Stimulated activated naive CD8-positive, alpha-beta T cell treated with anti-CD3 and anti-CD28 coated beads, Interleukin-15, Interleukin-2, amounts not matched to agents 100 ng/mL and 50 ng/mL, for 24 hours (primary cell): ENCODE measurements around the gene FADS3.

Source experiments
- H3K27ac Mint-ChIP-seq: one replicate; pipeline ENCODE4 v1.8.0; 2021; ENCODE audit warnings: mild to moderate bottlenecking, mixed read lengths
- H3K27me3 Mint-ChIP-seq: one replicate; pipeline ENCODE4 v1.8.0; 2021; ENCODE audit warnings: mixed read lengths
- H3K36me3 Mint-ChIP-seq: one replicate; pipeline ENCODE4 v1.8.0; 2021; ENCODE audit warnings: low read depth, mixed read lengths
- H3K4me1 Mint-ChIP-seq: one replicate; pipeline ENCODE4 v1.8.0; 2021; ENCODE audit warnings: low read depth, mixed read lengths
- H3K4me3 Mint-ChIP-seq: one replicate; pipeline ENCODE4 v1.8.0; 2021; ENCODE audit warnings: mild to moderate bottlenecking, mixed read lengths
- H3K9me3 Mint-ChIP-seq: one replicate; pipeline ENCODE4 v1.8.0; 2021; ENCODE audit warnings: mixed read lengths

Gene FADS3

DNA sequence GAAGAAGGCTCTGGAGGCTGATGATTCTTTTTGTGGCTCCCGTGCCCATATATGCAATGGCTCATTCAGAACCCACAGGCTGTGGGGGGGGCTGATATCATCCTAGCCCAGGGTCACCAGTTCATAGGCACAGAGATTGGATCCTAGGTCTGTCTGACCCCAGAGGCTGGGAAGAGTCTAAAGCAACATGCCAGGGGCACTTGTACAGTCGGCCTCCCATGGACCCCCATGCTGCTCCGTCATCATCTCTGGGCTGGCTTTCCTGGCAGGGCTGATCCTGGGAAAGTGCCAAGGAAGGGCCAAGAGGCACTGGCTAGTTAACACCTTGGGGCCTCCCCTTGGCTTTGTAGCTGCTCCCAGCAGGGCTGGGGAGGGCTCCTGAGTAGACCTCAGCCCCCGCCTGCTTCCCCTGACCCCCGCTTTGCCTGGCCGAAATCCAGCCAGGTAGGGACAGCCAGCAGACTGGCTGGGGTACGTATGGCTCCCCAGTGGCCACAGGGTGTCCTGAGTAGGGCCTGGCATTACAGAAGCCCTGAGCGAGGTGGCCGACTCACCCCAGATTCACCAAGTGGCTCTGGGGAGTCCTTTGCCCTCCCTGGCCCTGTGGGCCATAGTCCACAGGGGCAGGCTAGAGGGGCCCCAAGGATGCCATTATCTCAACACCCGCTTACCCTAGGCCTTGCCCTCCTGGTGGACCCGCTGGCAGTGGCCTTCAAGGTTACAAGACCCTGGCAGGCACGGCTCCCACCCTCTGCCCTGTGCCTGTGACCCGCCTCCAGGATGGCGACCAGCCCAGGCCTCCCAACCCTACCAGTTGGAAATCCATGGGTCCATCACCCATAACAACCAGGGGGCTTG is 22.5 kb downstream of the FADS3 start:
- H3K36me3 Mint-ChIP-seq, result no peaks in the 10 kb centered on the region

DNA sequence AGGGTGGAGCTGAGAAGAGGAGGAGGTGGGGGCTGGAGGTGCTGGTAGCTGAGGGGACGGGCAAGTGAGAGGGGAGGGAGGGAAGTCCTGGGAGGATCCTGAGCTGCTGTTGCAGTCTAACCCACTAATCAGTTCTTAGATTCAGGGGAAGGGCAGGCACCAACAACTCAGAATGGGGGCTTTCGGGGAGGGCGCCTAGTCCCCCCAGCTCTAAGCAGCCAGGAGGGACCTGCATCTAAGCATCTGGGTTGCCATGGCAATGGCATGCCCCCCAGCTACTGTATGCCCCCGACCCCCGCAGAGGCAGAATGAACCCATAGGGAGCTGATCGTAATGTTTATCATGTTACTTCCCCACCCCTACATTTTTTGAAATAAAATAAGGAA is 24.4 kb downstream of the FADS3 start:
- no peaks in the 10 kb centered on the region for H3K9me3 Mint-ChIP-seq
- H3K36me3 Mint-ChIP-seq, result no peaks in the 10 kb centered on the region
- H3K4me3 Mint-ChIP-seq, result no peak overlapping the region
- H3K27me3 Mint-ChIP-seq, result no peaks in the 10 kb centered on the region
- H3K4me1 Mint-ChIP-seq, result peaks cover 3% of the 10 kb centered on the region
- H3K27ac Mint-ChIP-seq, result no peak overlapping the region

More for the DNA sequence above, 22.5 kb downstream of the FADS3 start:
- no peaks in the 10 kb centered on the region for H3K9me3 Mint-ChIP-seq
- H3K4me3 Mint-ChIP-seq, result no peak overlapping the region
- no peak overlapping the region for H3K27ac Mint-ChIP-seq
- no peaks in the 10 kb centered on the region for H3K27me3 Mint-ChIP-seq
- H3K4me1 Mint-ChIP-seq, result peaks cover 3% of the 10 kb centered on the region

DNA sequence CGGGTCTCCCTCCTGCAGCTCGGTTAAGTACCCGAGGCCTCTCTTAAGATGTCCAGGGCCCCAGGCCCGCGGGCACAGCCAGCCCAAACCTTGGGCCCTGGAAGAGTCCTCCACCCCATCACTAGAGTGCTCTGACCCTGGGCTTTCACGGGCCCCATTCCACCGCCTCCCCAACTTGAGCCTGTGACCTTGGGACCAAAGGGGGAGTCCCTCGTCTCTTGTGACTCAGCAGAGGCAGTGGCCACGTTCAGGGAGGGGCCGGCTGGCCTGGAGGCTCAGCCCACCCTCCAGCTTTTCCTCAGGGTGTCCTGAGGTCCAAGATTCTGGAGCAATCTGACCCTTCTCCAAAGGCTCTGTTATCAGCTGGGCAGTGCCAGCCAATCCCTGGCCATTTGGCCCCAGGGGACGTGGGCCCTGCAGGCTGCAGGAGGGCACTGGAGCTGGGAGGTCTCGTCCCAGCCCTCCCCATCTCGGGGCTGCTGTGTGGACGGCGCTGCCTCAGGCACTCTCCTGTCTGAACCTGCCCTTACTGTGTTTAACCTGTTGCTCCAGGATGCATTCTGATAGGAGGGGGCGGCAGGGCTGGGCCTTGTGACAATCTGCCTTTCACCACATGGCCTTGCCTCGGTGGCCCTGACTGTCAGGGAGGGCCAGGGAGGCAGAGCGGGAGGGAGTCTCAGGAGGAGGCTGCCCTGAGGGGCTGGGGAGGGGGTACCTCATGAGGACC is 25.0 kb downstream of the FADS3 start:
- H3K4me1 Mint-ChIP-seq, result peaks cover 3% of the 10 kb centered on the region
- no peak overlapping the region for H3K27ac Mint-ChIP-seq

DNA sequence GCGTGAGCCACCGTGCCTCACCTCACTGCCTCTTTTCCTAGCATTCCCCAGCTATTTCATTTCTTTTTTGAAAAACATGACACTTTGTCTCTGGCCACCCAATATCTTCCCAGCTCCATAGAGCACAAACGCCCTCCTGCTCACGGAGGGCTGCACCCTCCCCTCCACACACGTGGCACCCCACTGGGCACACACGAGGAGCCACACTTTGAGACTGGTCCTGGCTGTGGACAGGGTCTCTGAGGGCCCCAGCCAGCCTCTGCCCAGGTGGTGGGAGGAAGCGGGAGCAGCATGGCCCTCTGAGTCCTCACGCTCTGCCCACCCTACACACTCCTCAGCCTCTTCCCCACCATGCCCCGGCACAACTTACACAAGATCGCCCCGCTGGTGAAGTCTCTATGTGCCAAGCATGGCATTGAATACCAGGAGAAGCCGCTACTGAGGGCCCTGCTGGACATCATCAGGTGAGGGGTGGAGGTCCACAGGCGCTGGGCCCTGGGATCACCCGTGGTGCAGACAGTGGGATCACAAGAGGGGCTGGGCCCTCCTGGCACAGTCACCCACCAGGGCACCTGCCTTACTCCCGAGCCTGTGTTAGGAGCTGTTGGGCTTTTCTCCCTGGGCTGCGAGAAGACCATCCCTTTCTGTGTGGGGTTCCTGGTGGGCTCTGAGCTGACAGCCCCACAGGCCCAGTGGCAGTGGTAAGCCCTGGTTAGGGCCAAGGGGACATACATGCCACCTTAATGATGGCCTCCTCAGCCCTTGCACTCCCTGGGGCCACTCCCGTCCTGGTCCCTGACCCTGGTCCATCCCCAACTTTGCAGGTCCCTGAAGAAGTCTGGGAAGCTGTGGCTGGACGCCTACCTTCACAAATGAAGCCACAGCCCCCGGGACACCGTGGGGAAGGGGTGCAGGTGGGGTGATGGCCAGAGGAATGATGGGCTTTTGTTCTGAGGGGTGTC is 26.2 kb downstream of the FADS3 start:
- no peaks in the 10 kb centered on the region for H3K27me3 Mint-ChIP-seq
- H3K4me3 Mint-ChIP-seq, result no peak overlapping the region
- H3K27ac Mint-ChIP-seq, result no peak overlapping the region
- H3K36me3 Mint-ChIP-seq, result no peaks in the 10 kb centered on the region
- no peaks in the 10 kb centered on the region for H3K4me1 Mint-ChIP-seq
- H3K9me3 Mint-ChIP-seq, result no peaks in the 10 kb centered on the region

More for the DNA sequence above, 25.0 kb downstream of the FADS3 start:
- Mint-ChIP-seq H3K4me3 (no peak overlapping the region), H3K36me3 (no peaks in the 10 kb centered on the region), H3K9me3 (no peaks in the 10 kb centered on the region), H3K27me3 (no peaks in the 10 kb centered on the region)

DNA sequence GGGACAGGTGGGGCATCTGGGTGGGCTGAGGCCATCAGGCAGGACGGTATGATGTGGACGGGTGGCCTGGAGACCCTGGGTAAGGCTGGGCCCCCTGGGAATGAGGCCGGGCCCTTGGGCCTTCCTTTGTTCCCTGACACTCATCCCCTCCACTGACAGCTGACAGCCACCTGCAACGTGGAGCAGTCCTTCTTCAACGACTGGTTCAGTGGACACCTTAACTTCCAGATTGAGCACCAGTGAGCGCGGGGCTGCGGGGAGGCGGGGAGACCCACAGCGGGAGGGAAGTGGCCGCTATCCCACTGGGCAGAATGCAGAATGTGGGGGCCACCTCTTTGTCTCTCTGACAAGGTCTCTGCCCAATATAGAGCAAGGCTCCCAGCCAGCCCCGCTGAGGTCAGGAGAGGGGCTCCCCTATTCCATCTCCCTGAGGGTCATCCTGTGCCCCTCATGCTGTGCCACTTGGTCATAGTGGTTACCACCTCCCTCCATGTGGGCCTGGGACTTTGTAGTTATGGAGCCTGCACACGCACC is 27.7 kb downstream of the FADS3 start:
- H3K4me1 Mint-ChIP-seq, result no peaks in the 10 kb centered on the region
- no peaks in the 10 kb centered on the region for H3K36me3 Mint-ChIP-seq
- no peak overlapping the region for H3K4me3 Mint-ChIP-seq
- H3K27me3 Mint-ChIP-seq, result no peaks in the 10 kb centered on the region
- no peaks in the 10 kb centered on the region for H3K9me3 Mint-ChIP-seq
- H3K27ac Mint-ChIP-seq, result no peak overlapping the region

DNA sequence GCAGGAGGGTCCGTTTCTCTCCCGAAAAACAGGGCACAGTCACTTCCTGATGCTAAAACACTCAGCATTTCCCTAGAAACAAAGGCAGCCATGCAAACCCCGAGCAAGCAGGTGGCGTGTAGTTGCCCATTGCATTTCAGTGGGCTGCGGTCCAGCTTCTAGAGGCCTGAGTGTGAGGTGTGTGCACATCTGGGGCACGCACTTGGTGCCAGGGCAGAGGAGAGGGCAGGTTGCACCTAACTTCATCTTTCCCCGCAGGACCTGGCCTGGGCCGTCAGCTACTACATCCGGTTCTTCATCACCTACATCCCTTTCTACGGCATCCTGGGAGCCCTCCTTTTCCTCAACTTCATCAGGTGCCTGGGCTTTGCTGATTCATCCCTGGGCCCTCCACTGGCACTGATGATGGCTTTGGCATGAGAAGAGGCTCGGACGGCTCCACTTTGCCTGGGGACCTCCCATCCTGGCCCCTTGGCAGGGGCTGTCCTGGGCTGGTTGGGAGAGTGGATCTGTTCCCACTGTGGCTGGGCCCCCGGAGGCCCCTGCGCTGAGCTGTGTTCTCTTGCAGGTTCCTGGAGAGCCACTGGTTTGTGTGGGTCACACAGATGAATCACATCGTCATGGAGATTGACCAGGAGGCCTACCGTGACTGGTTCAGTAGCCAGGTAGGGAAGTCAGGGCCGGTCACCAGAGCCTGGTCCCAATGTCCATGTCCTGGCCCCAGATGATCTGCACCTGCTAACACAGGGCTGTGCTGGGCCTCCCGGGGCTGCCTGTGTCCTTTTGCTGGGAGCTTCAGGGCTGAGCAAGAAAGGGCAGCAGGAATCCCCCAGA is 28.4 kb downstream of the FADS3 start:
- Mint-ChIP-seq H3K36me3 (no peaks in the 10 kb centered on the region), H3K4me1 (no peaks in the 10 kb centered on the region), H3K27ac (no peak overlapping the region), H3K9me3 (no peaks in the 10 kb centered on the region), H3K27me3 (no peaks in the 10 kb centered on the region), H3K4me3 (no peak overlapping the region)

DNA sequence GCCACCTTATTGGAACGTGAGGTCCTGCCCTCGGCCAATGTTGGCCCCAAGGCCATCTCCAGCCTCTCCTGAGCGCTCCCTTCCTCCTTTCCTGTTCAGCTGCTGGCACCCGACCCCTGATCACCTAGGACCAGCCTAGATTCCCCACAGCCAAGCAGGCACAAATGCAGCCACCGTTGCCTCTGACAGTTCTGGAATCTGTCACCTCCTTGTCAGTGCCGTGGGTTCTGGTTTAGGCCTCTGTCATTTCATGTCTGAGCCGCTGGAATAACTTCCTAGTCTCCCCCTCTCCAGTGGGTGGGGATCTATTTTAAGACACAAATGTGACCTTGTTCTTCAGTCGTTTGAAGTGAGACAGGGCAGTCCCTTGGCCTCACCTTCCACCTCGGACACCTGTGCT is 29.7 kb downstream of the FADS3 start:
- H3K27ac Mint-ChIP-seq, result no peak overlapping the region
- H3K4me3 Mint-ChIP-seq, result no peak overlapping the region
- no peaks in the 10 kb centered on the region for H3K27me3 Mint-ChIP-seq
- H3K4me1 Mint-ChIP-seq, result no peaks in the 10 kb centered on the region
- no peaks in the 10 kb centered on the region for H3K9me3 Mint-ChIP-seq
- H3K36me3 Mint-ChIP-seq, result no peaks in the 10 kb centered on the region

DNA sequence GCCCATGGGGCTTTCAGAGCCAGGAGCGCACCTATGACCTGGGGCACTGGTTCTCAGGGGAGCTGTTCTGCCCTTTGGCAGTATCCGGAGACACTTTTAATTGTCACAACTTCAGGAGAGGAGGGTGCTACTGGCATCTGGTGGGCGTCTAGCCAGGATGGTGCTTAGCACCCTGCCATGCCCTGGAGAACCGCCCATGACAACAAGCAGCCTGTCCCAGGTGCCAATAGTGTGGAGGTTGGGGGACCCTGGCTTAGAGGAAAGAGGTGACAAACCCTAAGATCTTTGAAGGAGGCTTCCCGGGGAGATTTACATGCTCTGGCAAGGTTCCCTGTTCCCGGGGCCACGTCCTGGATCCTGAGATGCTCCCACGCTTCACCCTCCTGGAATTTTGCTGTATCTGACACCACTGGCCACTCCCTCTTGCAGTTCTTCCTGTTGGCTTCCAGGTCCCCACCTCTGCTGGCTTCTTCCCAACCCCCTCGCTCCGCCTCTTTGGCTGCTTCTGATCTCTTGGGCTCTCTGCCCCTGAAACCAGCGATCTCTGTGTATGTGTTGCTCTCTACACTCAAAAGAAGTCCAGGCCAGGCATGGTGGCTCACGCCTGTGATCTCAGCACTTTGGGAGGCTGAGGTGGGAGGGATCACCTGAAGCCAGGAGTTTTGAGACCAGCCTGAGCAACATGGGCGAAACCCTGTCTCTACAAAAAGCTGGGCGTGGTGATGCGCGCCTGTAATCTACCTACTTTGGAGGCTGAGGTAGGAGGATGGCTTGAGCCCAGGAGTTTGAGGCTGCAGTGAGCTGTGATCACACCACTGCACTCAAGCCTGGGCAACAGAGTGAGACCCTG is 31.1 kb downstream of the FADS3 start:
- no peaks in the 10 kb centered on the region for H3K4me1 Mint-ChIP-seq
- no peak overlapping the region for H3K27ac Mint-ChIP-seq
- no peaks in the 10 kb centered on the region for H3K36me3 Mint-ChIP-seq
- no peak overlapping the region for H3K4me3 Mint-ChIP-seq
- no peaks in the 10 kb centered on the region for H3K9me3 Mint-ChIP-seq
- H3K27me3 Mint-ChIP-seq, result no peaks in the 10 kb centered on the region

DNA sequence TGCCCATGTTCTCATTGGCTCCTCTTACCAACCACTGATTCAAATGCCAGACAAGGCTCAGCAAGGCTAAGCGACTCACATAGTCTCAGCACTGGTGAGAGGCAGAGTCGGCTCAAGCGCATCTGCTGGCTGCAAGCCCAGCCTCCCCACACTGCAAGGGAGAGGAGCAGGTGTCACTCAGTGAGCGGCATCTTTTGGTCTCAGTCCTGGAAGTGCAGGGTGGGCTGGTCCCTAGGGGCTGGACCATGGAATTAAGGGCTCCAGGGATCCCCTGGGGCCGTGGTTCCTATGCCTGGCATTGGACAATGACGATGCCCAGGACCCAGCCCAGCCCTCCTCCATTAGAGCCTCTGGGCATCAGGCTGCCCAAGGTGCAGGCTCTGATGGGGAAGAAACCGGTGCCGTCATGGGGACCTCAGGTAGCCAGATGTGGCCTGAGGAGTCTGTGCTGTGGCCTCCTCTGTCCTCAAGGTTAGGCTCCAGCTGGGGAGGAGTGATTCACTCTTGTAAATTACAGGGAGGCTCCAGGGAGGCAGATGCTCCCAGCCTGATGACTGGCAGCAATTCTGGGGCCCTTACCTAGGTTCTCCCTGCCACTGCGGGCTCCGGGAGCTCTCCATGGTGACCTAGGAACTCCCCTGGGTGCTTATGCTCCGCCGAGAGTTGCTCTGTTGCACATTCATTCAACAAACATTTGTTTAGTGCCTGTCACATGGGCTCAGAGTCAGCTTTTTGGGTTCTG is 35.2 kb downstream of the FADS3 start:
- Mint-ChIP-seq H3K27me3 (no peaks in the 10 kb centered on the region), H3K4me1 (no peaks in the 10 kb centered on the region), H3K4me3 (no peak overlapping the region), H3K36me3 (no peaks in the 10 kb centered on the region), H3K9me3 (no peaks in the 10 kb centered on the region), H3K27ac (no peak overlapping the region)

DNA sequence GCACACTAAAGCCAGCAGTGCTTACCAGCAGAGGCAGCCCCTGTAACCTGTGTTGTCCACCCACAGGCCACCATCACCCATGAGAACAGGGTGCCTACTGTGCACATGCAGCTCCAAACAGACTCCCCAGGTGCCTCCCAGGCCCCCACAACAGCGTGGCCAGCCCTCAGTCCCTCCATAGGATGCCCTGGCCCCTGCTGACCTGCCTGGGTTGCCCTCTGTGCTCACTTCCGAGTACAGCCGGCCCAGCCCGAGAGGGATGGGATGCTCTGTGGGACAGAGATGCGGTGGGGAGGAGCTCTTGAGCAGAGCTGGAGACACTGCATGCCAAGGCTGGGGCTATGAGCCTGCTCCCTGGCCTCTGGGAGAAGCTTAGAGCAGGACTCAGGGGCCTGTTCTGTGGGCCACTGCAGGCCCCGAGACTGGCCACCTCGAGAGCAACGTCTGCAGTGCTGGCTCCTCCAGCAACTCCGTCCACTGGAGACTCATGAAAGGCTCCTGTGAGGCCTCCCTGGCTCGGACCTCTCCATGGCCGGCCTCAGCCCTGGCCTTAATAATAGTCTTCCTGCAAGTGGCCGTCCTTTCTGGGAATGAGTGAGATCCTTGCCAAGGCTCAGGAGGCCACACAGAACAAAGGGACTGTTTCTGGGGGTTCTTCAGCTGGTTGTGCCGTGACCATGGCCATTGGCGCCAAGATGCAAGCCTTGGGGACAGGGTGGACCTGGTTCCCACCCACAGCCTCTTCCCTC is 36.2 kb downstream of the FADS3 start:
- no peaks in the 10 kb centered on the region for H3K9me3 Mint-ChIP-seq
- no peaks in the 10 kb centered on the region for H3K27me3 Mint-ChIP-seq
- H3K36me3 Mint-ChIP-seq, result no peaks in the 10 kb centered on the region

DNA sequence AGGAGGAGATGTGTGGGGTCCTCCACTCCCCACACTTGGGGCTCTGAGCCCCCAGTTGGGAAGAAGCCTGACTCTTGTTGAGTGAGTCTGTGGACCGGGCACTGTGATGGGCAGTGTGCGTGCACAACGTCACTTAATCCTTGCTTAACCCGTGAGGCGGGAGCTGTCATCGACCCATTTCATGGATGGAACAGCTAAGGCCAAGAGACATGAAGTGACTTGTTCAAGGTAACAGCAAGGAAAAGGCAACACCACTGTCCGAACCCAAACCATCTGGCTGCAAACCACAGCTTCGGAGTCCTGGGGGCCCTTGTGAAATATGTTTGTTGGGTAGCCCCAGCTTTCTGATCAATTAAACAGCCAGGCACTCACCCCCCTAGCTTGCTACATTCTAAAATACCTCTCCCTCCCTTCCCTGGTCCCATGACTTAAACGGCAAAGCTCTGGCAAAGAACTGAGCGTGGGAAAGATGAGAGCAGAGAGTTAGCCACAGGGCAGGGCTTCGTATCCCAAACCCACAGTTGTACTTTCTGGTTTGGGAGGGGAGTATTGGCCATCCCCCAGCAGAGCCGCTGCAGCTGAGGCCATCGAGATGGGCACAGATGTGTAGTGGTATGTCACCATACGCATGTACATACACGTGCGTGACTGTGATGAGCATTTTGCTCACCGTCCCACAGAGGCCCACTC is 37.0 kb downstream of the FADS3 start:
- Mint-ChIP-seq H3K36me3 (no peaks in the 10 kb centered on the region), H3K4me1 (no peaks in the 10 kb centered on the region), H3K27ac (no peak overlapping the region), H3K4me3 (no peak overlapping the region), H3K9me3 (no peaks in the 10 kb centered on the region), H3K27me3 (no peaks in the 10 kb centered on the region)

More for the DNA sequence above, 36.2 kb downstream of the FADS3 start:
- no peak overlapping the region for H3K27ac Mint-ChIP-seq
- no peak overlapping the region for H3K4me3 Mint-ChIP-seq
- no peaks in the 10 kb centered on the region for H3K4me1 Mint-ChIP-seq

DNA sequence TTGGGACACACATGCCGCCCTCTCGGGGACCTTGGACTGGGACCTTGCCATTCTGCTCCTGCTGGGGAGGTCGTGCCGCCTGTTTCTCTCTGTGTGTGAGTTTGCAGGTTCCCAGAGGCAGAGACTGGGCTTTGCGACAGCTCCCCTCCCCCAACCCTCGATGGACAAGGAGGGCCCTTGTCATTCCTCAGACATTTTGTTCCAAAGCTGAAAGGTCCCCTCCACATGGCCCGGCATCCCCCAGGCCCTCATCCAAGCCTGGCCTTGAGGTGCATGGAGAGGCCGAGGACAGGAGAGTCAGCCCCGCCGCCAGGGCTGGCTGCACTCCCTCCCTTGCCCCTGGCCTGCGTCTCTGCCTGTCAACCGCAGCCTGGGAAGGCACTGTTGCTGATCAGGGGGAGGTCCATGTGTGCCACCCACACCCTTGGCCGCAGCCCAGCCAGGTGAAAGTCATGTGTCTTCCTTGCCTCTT is 37.6 kb downstream of the FADS3 start:
- H3K4me1 Mint-ChIP-seq, result no peaks in the 10 kb centered on the region
- no peaks in the 10 kb centered on the region for H3K36me3 Mint-ChIP-seq
- H3K9me3 Mint-ChIP-seq, result no peaks in the 10 kb centered on the region
- H3K27ac Mint-ChIP-seq, result no peak overlapping the region
- H3K4me3 Mint-ChIP-seq, result no peak overlapping the region
- no peaks in the 10 kb centered on the region for H3K27me3 Mint-ChIP-seq
